Measurements from ENCODE around the gene BCL2L11.

The BCL2L11 gene

GRCh38 chr2:111145103-111145760, 24.5 kb downstream of the BCL2L11 start:
- no peak for DNase-seq

GRCh38 chr2:111145951-111146350, 25.2 kb downstream of the BCL2L11 start:
- no peak for DNase-seq

DNA sequence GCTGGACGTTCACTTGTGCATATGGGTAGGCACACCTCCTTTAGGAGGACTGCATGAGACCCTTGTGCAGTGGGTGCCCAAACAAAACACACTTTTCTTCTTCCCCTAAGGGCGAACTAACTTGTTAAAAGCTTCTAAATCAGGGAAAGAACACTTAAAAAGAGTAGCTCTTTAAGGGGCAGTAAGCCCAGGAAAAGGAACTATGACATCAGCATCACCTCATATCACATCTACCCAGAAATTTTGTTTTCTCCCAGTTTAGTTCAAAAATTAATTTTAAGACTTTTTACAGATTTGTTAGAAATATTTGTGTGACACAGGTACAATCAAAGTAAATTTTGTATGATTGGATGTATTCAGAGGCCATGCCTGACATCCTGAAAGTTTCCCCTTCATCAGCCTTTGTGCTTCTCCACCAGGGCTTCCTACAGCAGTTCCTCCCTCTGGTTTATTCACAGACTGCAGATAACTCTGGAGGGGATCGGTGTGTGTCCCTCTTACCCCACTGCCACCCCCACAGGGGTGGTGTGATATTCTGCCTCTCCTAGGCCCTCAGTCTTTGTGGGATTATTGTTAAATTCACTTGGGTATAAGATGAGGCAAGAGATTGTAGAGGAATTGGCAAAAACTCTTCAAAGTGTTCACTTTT, 27.6 kb downstream of the BCL2L11 start:
- DNase-seq = no peak

- DNase-seq = no peak
Observed at GRCh38 chr2:111148925-111149324, 28.2 kb downstream of the BCL2L11 start.

- no peak for DNase-seq
Observed at GRCh38 chr2:111149882-111150455, 29.3 kb downstream of the BCL2L11 start.

- no peak for DNase-seq
Observed at GRCh38 chr2:111154758-111155157, 34.0 kb downstream of the BCL2L11 start.

- DNase-seq = no peak
Observed at GRCh38 chr2:111155610-111156009, 34.9 kb downstream of the BCL2L11 start.

GRCh38 chr2:111156529-111156928, 35.8 kb downstream of the BCL2L11 start:
- DNase-seq = no peak

- DNase-seq = no peak
Observed at GRCh38 chr2:111157071-111157661, 36.5 kb downstream of the BCL2L11 start.

- DNase-seq = no peak
Observed at GRCh38 chr2:111157798-111158197, 37.1 kb downstream of the BCL2L11 start.

GRCh38 chr2:111159641-111160040, 38.9 kb downstream of the BCL2L11 start:
- DNase-seq = no peak

GRCh38 chr2:111160758-111161157, 40.0 kb downstream of the BCL2L11 start:
- DNase-seq = no peak

- no peak for DNase-seq
Observed at GRCh38 chr2:111161971-111162370, 41.3 kb downstream of the BCL2L11 start.

DNA sequence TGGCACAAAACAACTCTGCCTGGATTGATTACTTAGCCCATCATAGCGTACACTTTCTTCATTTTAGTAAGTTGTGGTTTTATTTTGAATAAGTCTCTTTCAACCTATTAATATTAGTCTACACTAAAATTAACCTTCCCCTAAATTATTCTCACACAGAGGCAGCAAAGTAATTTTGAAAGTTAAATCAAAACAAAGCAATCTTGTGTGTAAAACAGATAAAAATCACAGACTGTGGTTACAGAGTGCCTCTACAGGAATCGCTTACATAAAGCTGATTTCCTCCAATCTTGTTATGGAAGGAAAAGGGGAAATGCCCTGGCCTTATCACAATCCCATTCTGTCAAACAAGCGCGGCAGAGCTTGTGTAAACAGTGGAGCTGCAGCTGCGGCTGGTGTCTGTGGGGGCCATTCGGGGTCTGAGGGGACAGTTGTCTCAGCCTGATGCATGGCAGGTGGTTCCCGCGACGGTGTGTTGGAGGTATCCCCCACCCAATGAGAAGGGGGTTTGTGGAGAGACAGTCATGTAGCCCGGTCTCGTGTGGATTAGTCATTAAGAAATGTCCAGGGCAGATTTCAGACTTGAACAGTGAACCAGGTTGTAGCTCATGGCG, 42.1 kb downstream of the BCL2L11 start:
- DNase-seq = no peak

DNA sequence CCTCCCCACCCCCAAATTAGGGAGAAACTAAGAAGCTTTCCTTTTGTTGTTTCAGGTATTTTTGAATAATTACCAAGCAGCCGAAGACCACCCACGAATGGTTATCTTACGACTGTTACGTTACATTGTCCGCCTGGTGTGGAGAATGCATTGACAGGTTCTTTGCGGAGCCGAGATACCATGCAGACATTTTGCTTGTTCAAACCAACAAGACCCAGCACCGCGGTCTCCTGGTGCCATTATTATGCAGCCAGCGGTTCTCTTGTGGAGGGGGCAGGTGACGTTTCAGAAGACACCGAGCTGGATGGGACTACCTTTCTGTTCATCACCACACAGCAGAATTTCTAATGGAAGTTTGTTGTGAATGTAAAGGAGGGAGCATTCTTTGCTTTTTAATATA, 43.4 kb downstream of the BCL2L11 start:
- DNase-seq = no peak

DNA sequence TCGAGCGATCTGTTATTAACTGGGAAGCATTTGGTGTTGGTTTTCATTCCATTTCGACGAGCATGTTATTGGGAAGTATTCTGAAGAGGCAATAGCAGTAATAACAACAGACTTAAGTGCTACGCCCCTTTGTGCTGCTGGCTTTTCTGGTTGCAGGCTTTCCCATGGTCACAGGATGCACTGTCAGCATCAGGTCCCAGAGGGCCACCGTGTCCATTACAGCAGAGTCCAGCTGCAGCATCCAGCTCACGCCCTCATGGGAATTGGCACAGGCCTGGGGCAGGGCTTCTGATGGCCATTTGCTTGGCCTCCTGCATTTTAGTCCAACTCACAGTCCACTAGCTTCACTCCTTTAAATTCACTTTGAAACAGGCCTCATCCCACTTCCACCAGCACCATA, 44.4 kb downstream of the BCL2L11 start:
- no peak for DNase-seq

DNA sequence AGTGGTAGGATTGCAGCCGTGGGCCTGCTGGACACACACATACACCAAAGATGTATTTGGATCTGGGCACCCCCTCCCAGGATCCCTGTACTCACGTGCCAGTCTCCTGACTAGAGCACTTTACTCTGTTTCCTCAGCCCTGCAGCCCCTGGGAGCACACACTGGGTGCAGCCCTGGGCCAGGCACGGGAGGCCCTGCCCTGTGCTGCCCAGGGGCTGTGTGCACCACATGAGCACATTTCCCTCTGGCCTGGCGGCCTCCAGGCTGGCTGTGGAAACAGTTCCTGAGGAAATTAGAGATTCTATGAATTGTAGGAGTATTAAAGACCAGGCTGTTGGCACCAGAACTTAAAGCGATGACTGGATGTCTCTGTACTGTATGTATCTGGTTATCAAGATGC, 45.4 kb downstream of the BCL2L11 start:
- no peak for DNase-seq

GRCh38 chr2:111167076-111167862, 46.6 kb downstream of the BCL2L11 start:
- DNase-seq = no peak

- no peak for DNase-seq
Observed at GRCh38 chr2:111167863-111168162, 47.1 kb downstream of the BCL2L11 start.

DNA sequence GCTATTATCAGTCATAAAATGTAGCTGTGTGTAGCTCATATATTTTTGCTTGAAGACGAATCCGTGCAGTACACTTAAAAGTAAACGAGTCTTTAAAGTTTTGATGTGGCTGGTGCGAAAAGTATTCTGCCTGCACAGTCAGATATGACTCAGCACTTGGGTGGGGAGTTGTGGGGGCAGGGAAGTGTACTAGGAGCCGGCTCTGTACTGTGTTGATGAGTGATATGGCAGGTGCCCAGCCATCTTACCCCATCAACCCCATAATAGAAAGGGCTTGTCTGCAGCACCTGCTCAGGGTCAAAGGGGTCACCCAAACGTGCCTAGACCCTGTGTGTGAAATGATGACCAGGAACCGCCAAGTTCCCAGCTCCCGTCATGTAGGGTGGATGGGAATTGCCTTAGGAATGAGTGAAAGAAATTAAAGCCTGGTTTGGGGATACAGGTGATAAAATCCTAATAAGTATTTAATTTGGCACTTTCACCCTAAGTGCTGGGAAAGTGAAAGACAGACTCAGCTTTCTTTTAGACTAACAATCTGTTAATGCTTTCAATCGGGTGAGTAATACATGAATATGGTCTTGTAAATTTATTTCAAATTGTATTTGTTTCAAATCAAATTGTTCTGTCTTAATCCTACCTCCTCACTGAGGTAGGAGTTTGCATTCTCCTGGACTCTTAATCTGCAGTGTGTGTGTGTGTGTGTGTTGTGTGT, 48.0 kb downstream of the BCL2L11 start:
- peak; percentile 73 for DNase-seq

DNA sequence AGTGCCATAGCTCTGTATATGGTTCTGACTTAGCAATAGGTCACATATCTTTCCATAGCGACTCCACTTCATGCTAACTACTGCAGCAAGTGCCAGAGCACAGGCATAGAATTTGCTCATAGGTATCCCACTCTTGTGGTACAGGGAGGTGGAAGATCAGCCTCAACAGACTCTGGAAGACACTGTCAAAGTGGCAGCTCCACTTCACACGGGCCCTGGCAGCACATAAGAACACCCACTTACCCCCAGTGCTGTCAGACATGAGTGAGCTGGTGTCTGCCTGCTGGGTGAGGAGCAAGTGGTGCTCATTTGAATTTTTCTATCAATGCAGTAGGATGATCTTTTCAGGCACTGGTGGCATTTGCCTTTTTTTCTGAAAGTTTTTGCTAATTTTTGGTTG, 48.6 kb downstream of the BCL2L11 start:
- DNase-seq = no peak

- DNase-seq = no peak
Observed at GRCh38 chr2:111169924-111170323, 49.2 kb downstream of the BCL2L11 start.
